A549 treated with AZD9567 at 1 μM for 4 hours (cell line): ENCODE data around the gene FBXO46. TPM values are rescaled to one million over a fixed set of nuclear protein-coding genes. Genes with fewer than 3 reads are reported as not detected.

Experiments used
- total RNA-seq: library from RNA; stranded (reverse); fragments of 200-300 nt; extraction: Qiagen RNA extraction; gene quantifications from 5 replicates; pipeline ENCODE4 v1.2.3, GENCODE V29; 2022; ENCODE audit not compliant: insufficient read depth

The FBXO46 gene
- 8.4 to 9.3 TPM (median 9.0 TPM) in 5 replicates for total RNA-seq

GRCh38 chr19:45730368-45731288 lies at the start of gene FBXO46:
FBXO46 (minus strand) TSS chr19:45730896; CDS start chr19:45713495, 17,401 bp downstream.

GRCh38 chr19:45768984-45769782 lies 38.5 kb upstream of the FBXO46 start, which contains the start of gene SIX5:
SIX5 (minus strand) TSS chr19:45769252; CDS start chr19:45768844, 408 bp downstream.

GRCh38 chr19:45733160-45733810 lies 2.6 kb upstream of the FBXO46 start, which contains the start of gene MEIOSIN:
MEIOSIN (plus strand) TSS chr19:45733439; CDS start chr19:45735377, 1,938 bp downstream.

GRCh38 chr19:45692187-45693105 lies 38.2 kb downstream of the FBXO46 start, which contains the start of gene QPCTL:
QPCTL (plus strand) TSS chr19:45692666; CDS start chr19:45692704, 38 bp downstream.

GRCh38 chr19:45691516-45692186 lies 39.0 kb downstream of the FBXO46 start, which contains the start of gene SNRPD2:
SNRPD2 (minus strand) TSS chr19:45691953; CDS start chr19:45691888, 65 bp downstream.

GRCh38 chr19:45667620-45668341 lies 62.9 kb downstream of the FBXO46 start, which contains the start of gene GIPR:
GIPR (plus strand) TSS chr19:45668221; CDS start chr19:45669521, 1,300 bp downstream.

Other genes starting within 250 kb of the FBXO46 start
- gene RTN2, start 233.8 kb downstream of the FBXO46 start, total RNA-seq = 5.6 to 13.1 TPM (median 12.6 TPM) in 5 replicates
- gene PPM1N, start 232.5 kb downstream of the FBXO46 start, total RNA-seq = 6.9 to 10.4 TPM (median 8.2 TPM) in 5 replicates
- gene VASP, start 223.4 kb downstream of the FBXO46 start, total RNA-seq = 159 to 241 TPM (median 195 TPM) in 5 replicates
- gene OPA3, start 146.1 kb downstream of the FBXO46 start, total RNA-seq = 10.4 to 16.7 TPM (median 15.7 TPM) in 5 replicates
- gene GPR4, start 128.7 kb downstream of the FBXO46 start, total RNA-seq = 0.05 to 0.27 TPM (median 0.15 TPM) in 4 of 5 replicates, not detected in the other
- gene EML2, start 91.5 kb downstream of the FBXO46 start, total RNA-seq = 21.1 to 24.4 TPM (median 23.4 TPM) in 5 replicates
- gene GIPR, start 62.7 kb downstream of the FBXO46 start, total RNA-seq = 1.4 to 3.8 TPM (median 3.2 TPM) in 5 replicates
- 660 to 832 TPM (median 820 TPM) in 5 replicates for gene SNRPD2, start 38.9 kb downstream of the FBXO46 start, total RNA-seq
- 8.8 to 12.8 TPM (median 9.8 TPM) in 5 replicates for gene QPCTL, start 38.2 kb downstream of the FBXO46 start, total RNA-seq
- gene MEIOSIN, start 2.5 kb upstream of the FBXO46 start, total RNA-seq = 0.04 to 0.11 TPM (median 0.05 TPM) in 4 of 5 replicates, not detected in the other
- gene SIX5, start 38.4 kb upstream of the FBXO46 start, total RNA-seq = 20.0 to 27.9 TPM (median 25.9 TPM) in 5 replicates
- gene DMPK, start 51.6 kb upstream of the FBXO46 start, total RNA-seq = 28.6 to 52.4 TPM (median 47.5 TPM) in 5 replicates
- 15.6 to 37.6 TPM (median 37.3 TPM) in 5 replicates for gene DMWD, start 61.9 kb upstream of the FBXO46 start, total RNA-seq
- gene RSPH6A, start 84.4 kb upstream of the FBXO46 start, total RNA-seq = not detected in 5 replicates
- 58.3 to 79.0 TPM (median 74.4 TPM) in 5 replicates for gene SYMPK, start 132.3 kb upstream of the FBXO46 start, total RNA-seq
- 0.65 to 0.82 TPM (median 0.72 TPM) in 4 of 5 replicates, not detected in the other for gene FOXA3, start 133.4 kb upstream of the FBXO46 start, total RNA-seq
- gene IRF2BP1, start 155.2 kb upstream of the FBXO46 start, total RNA-seq = 22.5 to 37.7 TPM (median 36.3 TPM) in 5 replicates
- gene MYPOP, start 171.7 kb upstream of the FBXO46 start, total RNA-seq = 6.8 to 9.6 TPM (median 8.7 TPM) in 5 replicates
- gene NANOS2, start 183.9 kb upstream of the FBXO46 start, total RNA-seq = not detected in 5 replicates
- gene NOVA2, start 243.0 kb upstream of the FBXO46 start, total RNA-seq = 0.30 to 0.46 TPM (median 0.38 TPM) in 4 of 5 replicates, not detected in the other